ENCODE results near the gene GPR39. TPM values are rescaled to one million over a fixed set of nuclear protein-coding genes. Genes with fewer than 3 reads are reported as not detected.

GPR39 gene
- total RNA-seq, 1 donor, result 3.6 TPM

- no peaks in the 10 kb centered on the region for H4K20me1 ChIP-seq (ENCODE audit: insufficient read depth, low read length)
Measured at GRCh38 chr2:132589111-132589830, 172.7 kb downstream of the GPR39 start.

GRCh38 chr2:132589966-132590365 lies 173.4 kb downstream of the GPR39 start:
- no peak overlapping the region for H3K27ac ChIP-seq (ENCODE audit: low read depth, low read length)
- H3K79me2 ChIP-seq (ENCODE audit: insufficient read depth, low read length), result no peaks in the 10 kb centered on the region
- no peaks in the 10 kb centered on the region for H3K4me1 ChIP-seq (ENCODE audit: insufficient read depth, low read length)
- H2AFZ ChIP-seq (ENCODE audit: low read length), result no peak overlapping the region
- H3K4me3 ChIP-seq (ENCODE audit: insufficient read depth, low read length), result no peak overlapping the region
- peaks cover 6% of the 10 kb centered on the region for H3K27me3 ChIP-seq (ENCODE audit: insufficient read depth, low read length)
- DNase-seq (ENCODE audit: insufficient read length, low spot score, missing footprints), result no peak
- TF ChIP-seq CTCF (IDR thresholded peaks at IDR 0.05; ENCODE audit: extremely low read depth, low read depth, low read length), result no peak
- H3K4me2 ChIP-seq (ENCODE audit: insufficient read depth, low read length), result no peak overlapping the region
- no peaks in the 10 kb centered on the region for H4K20me1 ChIP-seq (ENCODE audit: insufficient read depth, low read length)
- no peaks in the 10 kb centered on the region for H3K36me3 ChIP-seq (ENCODE audit: insufficient read depth, low read length)
- H3K9me3 ChIP-seq (ENCODE audit: low read depth, low read length), result no peaks in the 10 kb centered on the region

More at GRCh38 chr2:132589111-132589830, 172.7 kb downstream of the GPR39 start:
- Histone ChIP-seq H3K79me2 (ENCODE audit: insufficient read depth, low read length) (no peaks in the 10 kb centered on the region), H3K4me1 (ENCODE audit: insufficient read depth, low read length) (no peaks in the 10 kb centered on the region), H3K27ac (ENCODE audit: low read depth, low read length) (no peak overlapping the region), H3K9me3 (ENCODE audit: low read depth, low read length) (no peaks in the 10 kb centered on the region), H3K36me3 (ENCODE audit: insufficient read depth, low read length) (no peaks in the 10 kb centered on the region), H2AFZ (ENCODE audit: low read length) (no peak overlapping the region), H3K4me3 (ENCODE audit: insufficient read depth, low read length) (no peak overlapping the region), H3K27me3 (ENCODE audit: insufficient read depth, low read length) (peaks cover 6% of the 10 kb centered on the region), H3K4me2 (ENCODE audit: insufficient read depth, low read length) (no peak overlapping the region)
- DNase-seq (ENCODE audit: insufficient read length, low spot score, missing footprints), result no peak
- TF ChIP-seq CTCF (IDR thresholded peaks at IDR 0.05; ENCODE audit: extremely low read depth, low read depth, low read length), result no peak

GRCh38 chr2:132593171-132593570 lies 176.6 kb downstream of the GPR39 start:
- Histone ChIP-seq H3K79me2 (ENCODE audit: insufficient read depth, low read length) (no peaks in the 10 kb centered on the region), H2AFZ (ENCODE audit: low read length) (no peak overlapping the region), H3K36me3 (ENCODE audit: insufficient read depth, low read length) (no peaks in the 10 kb centered on the region), H3K27ac (ENCODE audit: low read depth, low read length) (no peak overlapping the region), H3K4me1 (ENCODE audit: insufficient read depth, low read length) (no peaks in the 10 kb centered on the region), H3K4me3 (ENCODE audit: insufficient read depth, low read length) (no peak overlapping the region), H3K4me2 (ENCODE audit: insufficient read depth, low read length) (no peak overlapping the region), H4K20me1 (ENCODE audit: insufficient read depth, low read length) (no peaks in the 10 kb centered on the region), H3K27me3 (ENCODE audit: insufficient read depth, low read length) (peaks cover 6% of the 10 kb centered on the region), H3K9me3 (ENCODE audit: low read depth, low read length) (no peaks in the 10 kb centered on the region)
- DNase-seq (ENCODE audit: insufficient read length, low spot score, missing footprints), result no peak
- TF ChIP-seq CTCF (IDR thresholded peaks at IDR 0.05; ENCODE audit: extremely low read depth, low read depth, low read length), result no peak

- Histone ChIP-seq H3K4me1 (ENCODE audit: insufficient read depth, low read length) (no peaks in the 10 kb centered on the region), H3K36me3 (ENCODE audit: insufficient read depth, low read length) (no peaks in the 10 kb centered on the region), H4K20me1 (ENCODE audit: insufficient read depth, low read length) (no peaks in the 10 kb centered on the region), H3K4me2 (ENCODE audit: insufficient read depth, low read length) (no peak overlapping the region), H3K27me3 (ENCODE audit: insufficient read depth, low read length) (no peaks in the 10 kb centered on the region), H3K79me2 (ENCODE audit: insufficient read depth, low read length) (no peaks in the 10 kb centered on the region), H2AFZ (ENCODE audit: low read length) (no peak overlapping the region), H3K4me3 (ENCODE audit: insufficient read depth, low read length) (no peak overlapping the region), H3K27ac (ENCODE audit: low read depth, low read length) (no peak overlapping the region), H3K9me3 (ENCODE audit: low read depth, low read length) (no peaks in the 10 kb centered on the region)
- no peak for DNase-seq (ENCODE audit: insufficient read length, low spot score, missing footprints)
- TF ChIP-seq CTCF (IDR thresholded peaks at IDR 0.05; ENCODE audit: extremely low read depth, low read depth, low read length), result no peak
Measured at GRCh38 chr2:132595186-132595585, 178.6 kb downstream of the GPR39 start.
